Stimulated activated CD8-positive, alpha-beta memory T cell treated with anti-CD3 and anti-CD28 coated beads, Interleukin-7, amount 100 ng/mL, for 4 hours (primary cell): ENCODE measurements around the gene COA8.
"Not testable (repeated sequence)": the region's sequence is repeated elsewhere in the genome, so short reads cannot be mapped to it uniquely, and the experiment has no call there.

Experiments
- DNase-seq, 2 donors: peaks; one replicate each; pipeline ENCODE4 v3.0.0-alpha.2; 2020; ENCODE audit warnings: low read depth in 2 of 2

The COA8 gene

GRCh38 chr14:103525430-103526246 is 37.1 kb upstream of the COA8 start:
- not testable (repeated sequence) for DNase-seq

- no peak for DNase-seq
Observed at GRCh38 chr14:103526247-103526913, 36.4 kb upstream of the COA8 start.

GRCh38 chr14:103526914-103527248 is 35.9 kb upstream of the COA8 start:
- no peak for DNase-seq

- DNase-seq, result no peak
Observed at GRCh38 chr14:103527408-103528145, 35.2 kb upstream of the COA8 start.

- DNase-seq, result no peak
Observed at GRCh38 chr14:103528146-103528586, 34.6 kb upstream of the COA8 start.

GRCh38 chr14:103528587-103529382 is 34.0 kb upstream of the COA8 start, which contains the start of gene TRMT61A:
TRMT61A (plus strand) TSS chr14:103529196; CDS start chr14:103529979, 783 bp downstream.
- peak; percentile 48 to 75 for DNase-seq

GRCh38 chr14:103529383-103530365 is 33.1 kb upstream of the COA8 start:
- DNase-seq, result no peak

- no peak for DNase-seq
Observed at GRCh38 chr14:103530390-103530789, 32.4 kb upstream of the COA8 start.

GRCh38 chr14:103530831-103531230 is 31.9 kb upstream of the COA8 start:
- no peak for DNase-seq

GRCh38 chr14:103531421-103532215 is 31.1 kb upstream of the COA8 start:
- DNase-seq, result no peak

- no peak for DNase-seq
Observed at GRCh38 chr14:103532216-103533136, 30.3 kb upstream of the COA8 start.

GRCh38 chr14:103533137-103533998 is 29.4 kb upstream of the COA8 start:
- DNase-seq, result no peak

- DNase-seq, result no peak
Observed at GRCh38 chr14:103533999-103534575, 28.7 kb upstream of the COA8 start.

GRCh38 chr14:103534576-103535061 is 28.1 kb upstream of the COA8 start:
- no peak for DNase-seq

GRCh38 chr14:103535081-103535890 is 27.5 kb upstream of the COA8 start:
- no peak for DNase-seq
